Panc1 (cell line): ENCODE data around the gene TLE3. TPM values are rescaled to one million over a fixed set of nuclear protein-coding genes. Genes with fewer than 3 reads are reported as not detected.

Experiments
- ATAC-seq: fragments of 200-7000 bp; cut with Tn5 transposase; 2 replicates; pipeline ENCODE4 v1.9.1; 2020; ENCODE audit warnings: mild to moderate bottlenecking, moderate library complexity
- BruUV-seq: library from RNA; stranded (reverse); fragments of 400-500 nt; replicated peaks from 2 replicates; lab custom pipeline; 2021; lab: Mats Ljungman, UMichigan
- CTCF ChIA-PET: fragments of 300-600 bp; sonication (Branson Sonifier 250); formaldehyde crosslinking; loops from one replicate; lab custom pipeline; 2022; ENCODE audit warnings: antibody characterized with exemption; lab: Charles Lee
- POLR2A ChIA-PET: fragments of 300-600 bp; sonication (Branson Sonifier 250); formaldehyde crosslinking; loops from one replicate; lab custom pipeline; 2022; ENCODE audit warnings: antibody characterized with exemption; lab: Charles Lee
- DNase-seq: peaks from one replicate; pipeline ENCODE4 v3.0.0-alpha.2; 2010; ENCODE audit warnings: low read depth, low spot score
- H3K27ac ChIP-seq: 2 replicates; pipeline ENCODE4 v1.5.1; 2011; ENCODE audit warnings: mild to moderate bottlenecking, low read length, inconsistent platforms
- H3K27me3 ChIP-seq: fragments of 200-500 bp; sonication (Bioruptor generic); 2 replicates; pipeline ENCODE4 v1.6.0; 2014; ENCODE audit warnings: low read length, inconsistent platforms; ENCODE audit not compliant: control insufficient read depth, insufficient read depth
- H3K36me3 ChIP-seq: fragments of 200-500 bp; sonication (Bioruptor generic); 2 replicates; pipeline ENCODE4 v1.5.1; 2014; ENCODE audit warnings: inconsistent platforms, mild to moderate bottlenecking, low read length, moderate library complexity; ENCODE audit not compliant: control insufficient read depth, insufficient read depth
- H3K4me1 ChIP-seq: 2 replicates; pipeline ENCODE4 v1.5.1; 2011; ENCODE audit warnings: inconsistent platforms, mild to moderate bottlenecking, low read length, moderate library complexity; ENCODE audit not compliant: control insufficient read depth, insufficient read depth
- H3K4me3 ChIP-seq, 2 experiments: 2 replicates each; pipeline ENCODE4 v1.5.1; 2011 to 2012; ENCODE audit warnings: low read depth in 2 of 2, low read length in 2 of 2, mild to moderate bottlenecking in 2 of 2, inconsistent platforms in 1 of 2, moderate library complexity in 1 of 2
- H3K9me3 ChIP-seq: fragments of 200-500 bp; sonication (Bioruptor generic); 2 replicates; pipeline ENCODE4 v1.5.1; 2014; ENCODE audit warnings: low read depth, mild to moderate bottlenecking, inconsistent platforms, low read length, moderate library complexity; ENCODE audit not compliant: control insufficient read depth, insufficient read depth
- CTCF ChIP-seq: fragments of 450-650 bp; IDR thresholded peaks from 2 replicates; pipeline ENCODE4 v1.5.1; 2017; ENCODE audit warnings: mild to moderate bottlenecking
- POLR2AphosphoS5 ChIP-seq: IDR thresholded peaks from 2 replicates; pipeline ENCODE4 v1.6.1; 2012; ENCODE audit warnings: mild to moderate bottlenecking, low read depth, low read length, moderate library complexity
- SIN3A ChIP-seq: IDR thresholded peaks from 2 replicates; pipeline ENCODE4 v1.6.1; 2012; ENCODE audit warnings: low read depth, mild to moderate bottlenecking, low read length, moderate library complexity, borderline replicate concordance; ENCODE audit not compliant: insufficient read depth
- TCF7L2 ChIP-seq: IDR thresholded peaks from 2 replicates; pipeline ENCODE4 v1.6.1; 2011; ENCODE audit warnings: mild to moderate bottlenecking, low read depth, low read length, inconsistent platforms
- in situ Hi-C: cut with HindIII; loops from 2 replicates; pipeline ENCODE4 v1.10.0; 2016; ENCODE audit warnings: low sequenced_read_pairs, low pct_unique_long_range_greater_than_20kb
- intact Hi-C: fragments of 100-400 bp; cut with micrococcal nuclease; formaldehyde crosslinking; loops from one replicate; pipeline ENCODE4 v1.10.0; 2022; ENCODE audit not compliant: unreplicated experiment
- total RNA-seq: library from RNA; stranded (reverse); gene quantifications from one replicate; pipeline ENCODE4 v1.2.1, GENCODE V29; 2021; ENCODE audit not compliant: unreplicated experiment
- TF ChIP-seq, protein P1 (sequence below), 2 experiments: IDR thresholded peaks; 2 replicates each; pipeline ENCODE4 v1.6.1; 2011 to 2012; ENCODE audit warnings: low read depth in 2 of 2, control low read depth in 1 of 2, low read length in 1 of 2, mild to moderate bottlenecking in 1 of 2, moderate library complexity in 1 of 2; ENCODE audit not compliant: insufficient read depth in 1 of 2

The TLE3 gene
- total RNA-seq, 1 experiment from 2014 or later, result 132 TPM

GRCh38 chr15:70061696-70062270, 35.9 kb downstream of the TLE3 start:
- ATAC-seq, result no peak
- Histone ChIP-seq H3K4me3 (no peak overlapping the region), H3K27me3 (no peaks in the 10 kb centered on the region), H3K27ac (no peak overlapping the region), H3K9me3 (no peaks in the 10 kb centered on the region), H3K36me3 (peaks cover 32% of the 10 kb centered on the region), H3K4me1 (no peaks in the 10 kb centered on the region)
- TF ChIP-seq, protein P1, sequence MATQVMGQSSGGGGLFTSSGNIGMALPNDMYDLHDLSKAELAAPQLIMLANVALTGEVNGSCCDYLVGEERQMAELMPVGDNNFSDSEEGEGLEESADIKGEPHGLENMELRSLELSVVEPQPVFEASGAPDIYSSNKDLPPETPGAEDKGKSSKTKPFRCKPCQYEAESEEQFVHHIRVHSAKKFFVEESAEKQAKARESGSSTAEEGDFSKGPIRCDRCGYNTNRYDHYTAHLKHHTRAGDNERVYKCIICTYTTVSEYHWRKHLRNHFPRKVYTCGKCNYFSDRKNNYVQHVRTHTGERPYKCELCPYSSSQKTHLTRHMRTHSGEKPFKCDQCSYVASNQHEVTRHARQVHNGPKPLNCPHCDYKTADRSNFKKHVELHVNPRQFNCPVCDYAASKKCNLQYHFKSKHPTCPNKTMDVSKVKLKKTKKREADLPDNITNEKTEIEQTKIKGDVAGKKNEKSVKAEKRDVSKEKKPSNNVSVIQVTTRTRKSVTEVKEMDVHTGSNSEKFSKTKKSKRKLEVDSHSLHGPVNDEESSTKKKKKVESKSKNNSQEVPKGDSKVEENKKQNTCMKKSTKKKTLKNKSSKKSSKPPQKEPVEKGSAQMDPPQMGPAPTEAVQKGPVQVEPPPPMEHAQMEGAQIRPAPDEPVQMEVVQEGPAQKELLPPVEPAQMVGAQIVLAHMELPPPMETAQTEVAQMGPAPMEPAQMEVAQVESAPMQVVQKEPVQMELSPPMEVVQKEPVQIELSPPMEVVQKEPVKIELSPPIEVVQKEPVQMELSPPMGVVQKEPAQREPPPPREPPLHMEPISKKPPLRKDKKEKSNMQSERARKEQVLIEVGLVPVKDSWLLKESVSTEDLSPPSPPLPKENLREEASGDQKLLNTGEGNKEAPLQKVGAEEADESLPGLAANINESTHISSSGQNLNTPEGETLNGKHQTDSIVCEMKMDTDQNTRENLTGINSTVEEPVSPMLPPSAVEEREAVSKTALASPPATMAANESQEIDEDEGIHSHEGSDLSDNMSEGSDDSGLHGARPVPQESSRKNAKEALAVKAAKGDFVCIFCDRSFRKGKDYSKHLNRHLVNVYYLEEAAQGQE (IDR thresholded peaks at IDR 0.05; ENCODE audit: insufficient read depth in 1 of 2, low read depth in 2 of 2, low read length in 1 of 2), result no peak
- TF ChIP-seq POLR2AphosphoS5 (no peak), CTCF (no peak), SIN3A (no peak), TCF7L2 (no peak)
- intact Hi-C loops (no loop called here), in situ Hi-C loops (no loop called here)
- no peak for DNase-seq
- BruUV-seq, result no TSS peak
- ChIA-PET POLR2A (no interaction called here), CTCF (no interaction called here)

- H3K27me3 ChIP-seq, result no peaks in the 10 kb centered on the region
- in situ Hi-C loops (no loop called here), intact Hi-C loops (no loop called here)
- H3K4me3 ChIP-seq, result no peak overlapping the region
- H3K4me1 ChIP-seq, result no peaks in the 10 kb centered on the region
- DNase-seq (no peak), ATAC-seq (no peak)
- ChIA-PET POLR2A (no interaction called here), CTCF (no interaction called here)
- H3K27ac ChIP-seq, result no peak overlapping the region
- BruUV-seq, result no TSS peak
- TF ChIP-seq SIN3A (no peak), CTCF (no peak), TCF7L2 (no peak), POLR2AphosphoS5 (no peak)
- TF ChIP-seq, protein P1 (IDR thresholded peaks at IDR 0.05; ENCODE audit: insufficient read depth in 1 of 2, low read depth in 2 of 2, low read length in 1 of 2), result no peak
- peaks cover 28% of the 10 kb centered on the region for H3K36me3 ChIP-seq
- H3K9me3 ChIP-seq, result no peaks in the 10 kb centered on the region
These were observed 36.8 kb downstream of the TLE3 start for GRCh38 chr15:70060993-70061305.
